ENCODE data around the gene TMCC1.
"Not testable (repeated sequence)": the region's sequence is repeated elsewhere in the genome, so short reads cannot be mapped to it uniquely, and the experiment has no call there.

TMCC1 gene

DNA sequence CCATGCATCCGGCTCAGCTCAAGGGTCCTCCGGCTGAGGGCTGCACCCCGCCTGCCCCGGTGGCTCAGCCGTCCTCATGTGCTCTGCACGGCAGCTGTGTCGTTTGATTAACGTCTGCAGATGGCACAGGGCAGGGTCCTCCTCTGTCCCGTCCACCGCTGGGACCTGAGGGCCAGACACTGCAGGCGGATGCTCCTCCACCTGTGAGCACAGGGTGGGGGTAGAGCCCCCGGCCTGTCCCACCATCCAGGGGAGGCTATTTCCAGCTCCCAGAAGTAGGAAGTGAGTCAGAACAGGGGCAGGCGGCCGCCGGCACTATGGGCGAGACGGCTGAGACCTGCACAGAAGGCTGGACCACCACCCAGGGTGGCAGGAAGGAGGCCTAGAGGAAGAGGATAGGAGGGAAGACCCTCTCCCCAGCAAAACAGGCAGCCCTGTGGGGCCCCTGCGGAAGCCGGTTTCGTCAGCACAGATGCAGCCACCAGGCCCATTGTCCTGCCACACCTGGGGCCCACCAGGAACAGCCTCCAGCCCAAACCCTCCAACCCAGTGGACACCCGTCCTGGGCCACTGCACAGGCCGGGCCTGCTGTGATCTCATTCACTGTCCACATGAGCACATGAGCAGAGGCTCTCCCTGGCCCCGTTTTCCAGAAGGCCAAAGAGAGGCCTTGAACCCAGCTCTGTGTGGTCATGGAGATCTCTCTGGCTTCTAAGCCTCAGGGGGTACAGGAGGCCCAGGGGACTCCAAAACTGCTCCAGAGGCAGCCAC lies 274.4 kb downstream of the TMCC1 start:
- DNase-seq: no peak

GRCh38 chr3:129618186-129618820 lies 275.2 kb downstream of the TMCC1 start:
- no peak for DNase-seq

- no peak for DNase-seq
Observed at GRCh38 chr3:129617381-129618185, 275.9 kb downstream of the TMCC1 start.

DNA sequence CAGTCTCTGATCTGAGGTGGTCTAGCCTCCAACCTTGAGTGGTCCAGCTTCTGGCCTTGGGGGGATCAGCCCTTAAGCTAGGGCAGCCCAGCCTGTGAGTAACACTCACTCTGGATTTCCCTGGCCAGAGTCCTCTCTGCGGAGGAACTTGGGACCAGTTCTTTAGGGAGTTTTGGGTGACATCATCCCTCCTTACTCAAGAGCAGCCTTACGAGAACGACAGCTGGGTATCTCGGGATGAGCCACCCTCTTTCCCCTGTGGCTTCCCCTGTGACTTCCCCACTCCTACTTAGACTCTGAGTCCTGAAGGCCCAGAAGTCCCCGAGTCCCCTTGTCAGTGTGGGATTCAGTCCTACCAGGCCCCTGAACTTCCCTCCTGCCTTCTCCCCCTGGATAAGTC lies 276.8 kb downstream of the TMCC1 start:
- no peak for DNase-seq

DNA sequence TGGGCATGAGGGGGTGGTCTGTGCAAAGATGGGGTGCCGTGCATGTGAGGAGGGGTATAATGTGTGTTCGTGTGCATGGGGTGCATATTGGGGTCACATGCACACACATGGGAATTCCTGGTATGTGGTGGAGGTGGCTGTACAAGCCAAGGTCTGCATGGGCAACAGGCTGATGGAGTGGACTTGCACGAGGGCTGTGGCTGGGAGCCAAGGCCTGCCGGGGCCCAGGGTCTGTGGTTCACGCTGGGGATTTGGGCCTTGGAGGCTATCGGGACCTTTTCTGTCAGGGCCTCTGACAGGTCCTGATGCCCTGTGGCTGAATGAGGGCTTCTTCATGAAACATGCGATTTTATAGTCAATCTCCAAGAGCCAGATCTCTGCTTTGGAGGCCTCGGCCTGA lies 277.2 kb downstream of the TMCC1 start:
- DNase-seq: no peak

GRCh38 chr3:129615751-129616281 lies 277.7 kb downstream of the TMCC1 start:
- no peak for DNase-seq

GRCh38 chr3:129614927-129615363 lies 278.6 kb downstream of the TMCC1 start:
- DNase-seq: no peak

- no peak for DNase-seq
Observed at GRCh38 chr3:129614435-129614834, 279.1 kb downstream of the TMCC1 start.

DNA sequence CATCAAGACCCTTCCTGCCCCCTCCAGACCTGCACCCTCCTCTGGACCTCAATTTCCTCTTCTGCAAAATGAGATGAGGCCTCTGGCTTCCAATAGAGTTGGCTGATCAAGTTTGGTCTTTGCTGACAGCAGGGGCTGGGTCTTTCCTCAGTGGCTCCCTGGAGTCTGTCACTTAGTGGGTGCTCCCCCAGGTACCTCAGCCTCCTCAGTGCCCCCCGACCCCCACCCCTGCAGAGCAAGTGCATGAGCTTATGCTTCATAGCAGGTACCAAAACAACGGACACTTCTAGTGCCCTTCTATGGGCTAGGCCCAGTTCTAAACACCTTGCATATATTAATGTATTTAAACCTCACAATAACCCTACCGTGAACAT lies 280.2 kb downstream of the TMCC1 start:
- no peak for DNase-seq

DNA sequence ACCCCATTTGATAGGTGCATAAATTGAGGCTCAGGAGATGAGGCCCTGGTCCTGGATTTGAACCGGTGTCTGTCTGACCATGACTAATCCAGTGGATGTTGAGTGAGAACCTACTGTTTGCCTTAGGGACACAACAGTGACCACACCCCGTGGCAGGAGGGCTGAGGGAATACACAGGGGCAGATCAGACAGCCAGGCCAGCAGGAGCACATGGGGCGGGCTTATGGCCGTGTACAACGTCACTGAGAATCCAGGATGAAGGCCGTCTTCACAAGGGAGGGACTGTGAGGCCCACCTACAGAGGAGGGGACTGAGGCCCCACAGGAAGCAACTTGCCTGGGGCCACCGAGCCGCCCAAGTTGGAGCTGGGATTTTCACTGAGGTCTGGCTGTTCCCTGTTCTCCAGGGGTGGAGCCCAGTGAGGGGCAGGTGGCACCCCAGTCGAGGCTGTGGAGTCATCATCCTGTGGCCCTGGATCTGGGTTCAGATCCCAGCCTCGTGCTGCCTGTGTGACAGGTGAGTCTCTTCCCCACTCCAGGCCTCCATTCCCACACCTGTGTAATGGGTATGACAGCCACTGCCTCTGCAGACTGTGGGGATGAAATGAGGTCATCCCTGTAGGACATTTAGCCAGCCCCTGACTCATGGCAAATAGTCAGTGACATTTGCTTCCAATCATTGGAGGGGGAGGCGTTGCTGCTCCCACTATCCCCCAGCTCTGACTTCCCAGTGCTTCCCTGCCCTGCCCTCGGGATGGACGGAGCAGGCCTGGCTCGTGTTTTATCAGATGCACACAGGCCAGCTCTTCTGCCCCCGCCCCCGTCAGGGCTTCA lies 280.8 kb downstream of the TMCC1 start:
- DNase-seq: no peak

GRCh38 chr3:129611812-129612533 lies 281.5 kb downstream of the TMCC1 start:
- DNase-seq: no peak

- no peak for DNase-seq
Observed at GRCh38 chr3:129611446-129611800, 282.1 kb downstream of the TMCC1 start.

DNA sequence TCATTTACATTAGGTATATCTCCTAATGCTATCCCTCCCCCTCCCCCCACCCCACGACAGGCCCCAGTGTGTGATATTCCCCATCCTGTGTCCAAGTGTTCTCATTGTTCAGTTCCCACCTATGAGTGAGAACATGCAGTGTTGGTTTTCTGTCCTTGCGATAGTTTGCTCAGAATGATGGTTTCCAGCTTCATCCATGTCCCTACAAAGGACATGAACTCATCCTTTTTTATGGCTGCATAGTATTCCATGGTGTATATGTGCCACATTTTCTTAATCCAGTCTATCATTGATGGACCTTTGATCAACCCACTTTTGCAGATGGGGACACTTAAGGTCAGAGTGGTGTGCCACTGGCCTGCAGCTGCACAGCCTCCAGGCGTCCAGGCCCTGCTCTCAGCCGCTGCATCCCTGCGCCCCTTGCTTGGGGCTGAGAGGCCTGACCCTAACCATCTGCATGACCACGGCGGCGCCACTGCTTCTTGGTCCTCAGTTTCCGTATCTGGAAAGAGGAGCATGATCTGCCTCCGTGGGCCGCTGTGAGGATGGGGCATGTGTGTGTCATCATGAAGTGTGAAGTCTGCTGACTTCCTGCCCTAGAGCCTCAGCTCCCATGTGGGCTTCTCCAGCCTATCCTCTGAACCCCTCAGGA lies 282.6 kb downstream of the TMCC1 start:
- not testable (repeated sequence) for DNase-seq

- no peak for DNase-seq
Observed at GRCh38 chr3:129610276-129610675, 283.2 kb downstream of the TMCC1 start.

GRCh38 chr3:129609591-129610182 lies 283.8 kb downstream of the TMCC1 start:
- DNase-seq: no peak

DNA sequence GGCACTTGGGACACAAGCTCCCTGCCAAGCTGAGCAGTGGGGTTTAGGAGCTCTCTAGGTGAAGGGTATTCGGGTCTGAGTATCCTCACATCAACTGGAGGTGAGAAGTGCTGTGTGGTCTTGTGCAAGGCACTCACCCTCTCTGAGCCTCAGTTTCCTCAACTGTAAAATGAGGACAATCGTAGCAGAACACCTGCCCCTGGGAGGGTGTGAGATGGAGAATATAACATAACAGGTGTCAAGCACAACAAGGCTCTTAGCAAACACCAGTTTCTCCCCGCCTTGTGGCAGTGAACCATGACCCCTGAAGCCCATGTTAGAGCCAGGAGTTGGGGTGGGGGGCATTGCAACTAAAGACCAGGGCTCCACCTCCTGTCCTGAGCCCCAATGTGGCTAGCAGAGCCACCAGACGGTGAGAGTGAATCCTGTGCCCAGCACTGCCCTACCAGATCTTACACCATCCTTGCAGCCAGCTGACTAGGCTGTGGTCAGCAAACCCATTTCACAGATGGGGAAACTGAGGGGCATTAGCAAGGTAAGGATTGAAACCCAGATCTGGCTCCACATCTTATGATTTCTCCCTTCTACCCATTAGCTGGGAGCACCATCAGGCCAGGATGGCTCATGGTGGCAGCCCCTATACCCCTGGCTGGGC lies 284.4 kb downstream of the TMCC1 start:
- no peak for DNase-seq

DNA sequence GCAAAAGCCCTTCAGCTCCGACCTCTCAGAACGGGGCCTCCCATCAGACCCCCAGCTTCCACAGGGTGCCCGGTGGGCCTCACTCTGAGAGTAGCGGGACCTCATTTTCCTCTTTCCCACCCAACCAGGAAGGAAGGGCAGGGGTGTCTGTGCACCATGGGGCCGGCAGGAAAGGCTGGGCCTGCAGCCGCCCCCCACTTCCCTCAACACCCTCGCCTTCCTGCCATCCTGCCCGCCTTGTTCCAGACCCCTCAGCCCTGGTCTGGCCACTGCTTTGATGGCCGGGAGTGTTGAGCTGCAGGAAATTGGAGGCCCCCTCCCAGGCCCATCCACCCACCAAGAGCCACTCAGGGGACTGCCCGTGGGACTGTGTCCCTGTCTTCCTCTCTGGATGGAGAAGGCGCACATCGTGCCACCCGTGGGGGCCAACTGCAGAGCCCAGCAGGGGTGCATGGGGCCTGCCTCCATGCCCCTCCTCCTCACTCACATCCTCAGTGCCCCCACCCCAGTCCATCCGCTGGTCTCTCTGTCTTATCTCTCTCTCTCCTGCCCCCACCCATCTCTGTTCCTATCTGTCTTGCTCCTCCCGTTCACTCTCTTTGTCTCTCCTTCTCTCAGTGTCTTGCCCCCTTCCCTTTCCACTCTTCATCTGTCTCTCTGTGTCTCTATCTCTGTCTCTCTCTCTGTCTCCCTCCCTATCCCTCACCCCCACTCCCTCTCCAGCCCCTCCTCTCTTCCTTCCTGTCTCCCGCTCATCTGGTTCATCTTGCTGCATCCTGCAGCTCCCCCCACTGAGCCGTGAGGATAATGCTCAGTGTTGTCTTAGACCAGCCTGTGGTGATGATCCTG lies 285.2 kb downstream of the TMCC1 start:
- no peak for DNase-seq

DNA sequence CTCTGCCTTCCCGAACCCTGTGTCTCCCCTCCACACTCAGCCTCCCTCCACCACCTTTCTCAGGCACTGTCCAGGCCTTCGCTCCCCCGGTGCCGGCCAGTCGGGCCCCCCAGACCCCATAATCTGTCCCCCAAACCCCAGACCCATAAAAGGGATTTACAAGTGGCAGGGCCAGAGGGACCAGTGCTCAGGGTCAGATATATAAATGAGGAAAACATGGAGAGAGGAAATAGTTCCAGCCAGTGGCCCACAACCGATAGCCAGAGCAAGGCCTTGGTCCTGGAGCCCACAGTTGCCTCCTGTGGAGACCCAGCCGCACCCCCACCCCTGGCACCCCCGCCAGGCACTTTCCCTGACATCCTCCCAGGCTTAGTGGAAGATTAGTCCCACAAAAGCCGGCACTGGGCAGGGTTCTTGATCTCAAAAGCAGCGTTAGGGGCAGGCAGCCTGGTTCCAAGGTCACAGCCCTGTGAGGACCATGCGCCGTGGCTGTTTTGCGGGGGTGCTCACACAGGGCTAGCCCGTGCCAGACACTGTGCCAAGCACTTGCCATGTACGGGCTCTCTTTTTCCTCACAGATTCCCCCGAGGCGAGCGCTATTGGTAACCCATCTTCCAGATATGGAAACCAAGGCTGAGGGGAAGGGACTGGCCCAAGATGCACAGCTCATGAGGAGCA lies 286.0 kb downstream of the TMCC1 start:
- DNase-seq: no peak
